ENCODE data around the gene CD69.

CD69 gene

GRCh38 chr12:9779209-9779608 lies 18.5 kb upstream of the CD69 start:
- no peak for DNase-seq

DNA sequence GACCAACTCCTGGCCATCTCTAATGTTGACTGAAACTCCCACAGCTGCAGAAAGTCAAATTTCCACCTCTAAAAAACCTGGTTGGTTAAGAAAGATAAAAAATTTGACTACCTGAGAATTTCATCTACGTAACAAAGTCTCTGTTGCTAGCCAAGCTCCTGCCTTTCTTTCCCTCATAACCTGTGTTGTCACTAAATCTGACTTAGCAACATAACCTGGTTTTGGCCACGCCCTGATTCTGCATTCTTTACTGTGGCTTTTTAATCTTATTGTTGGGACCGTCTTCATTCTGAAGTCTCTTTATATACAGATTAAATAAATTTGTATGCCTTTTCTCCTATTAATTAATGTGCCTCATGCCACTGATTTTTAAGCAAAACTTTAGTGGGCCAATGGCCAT lies 16.1 kb upstream of the CD69 start:
- no peak for DNase-seq

GRCh38 chr12:9773216-9773877 lies 12.6 kb upstream of the CD69 start:
- DNase-seq = no peak

DNA sequence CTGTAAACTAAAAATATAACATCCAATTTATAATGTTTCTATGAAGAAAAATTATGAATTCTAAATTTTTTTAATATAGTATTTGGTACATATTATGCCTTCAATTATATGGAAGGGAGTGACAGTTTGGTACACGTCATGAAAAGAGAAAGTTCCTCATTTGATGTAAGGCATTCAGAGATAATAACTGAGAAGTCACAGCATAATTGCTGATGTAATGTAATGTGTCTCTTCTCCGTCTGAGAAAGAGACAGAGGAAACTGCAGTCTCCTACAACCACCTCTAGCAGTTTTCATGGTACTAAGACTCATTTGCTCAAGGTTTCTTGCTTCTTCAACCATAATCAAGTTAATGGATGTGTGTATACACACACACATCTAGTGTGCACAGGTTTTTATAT lies 2.3 kb upstream of the CD69 start:
- no peak for DNase-seq

DNA sequence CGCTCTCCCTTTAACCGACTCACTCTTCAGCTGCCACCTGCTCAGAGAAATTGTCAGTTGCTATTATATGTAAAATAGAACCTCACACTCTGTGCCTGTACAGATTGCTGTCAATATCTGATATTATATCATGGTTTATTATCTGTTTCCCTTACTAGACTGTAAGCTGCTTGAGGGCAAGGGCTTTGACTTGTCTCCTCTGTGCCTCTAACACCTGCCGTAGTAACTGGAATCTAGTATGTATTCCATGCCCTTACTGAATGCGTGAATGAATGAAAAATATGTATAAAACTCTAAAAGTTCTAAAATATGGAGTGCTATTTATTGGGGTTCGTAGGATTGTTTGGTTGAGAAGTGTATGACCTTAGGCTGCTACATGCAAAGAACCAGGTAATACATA lies 1.7 kb upstream of the CD69 start:
- no peak for DNase-seq

- DNase-seq = no peak
Observed at GRCh38 chr12:9761419-9761781, 699 bp upstream of the CD69 start.

GRCh38 chr12:9760120-9760519 lies 581 bp downstream of the CD69 start:
- no peak for DNase-seq

DNA sequence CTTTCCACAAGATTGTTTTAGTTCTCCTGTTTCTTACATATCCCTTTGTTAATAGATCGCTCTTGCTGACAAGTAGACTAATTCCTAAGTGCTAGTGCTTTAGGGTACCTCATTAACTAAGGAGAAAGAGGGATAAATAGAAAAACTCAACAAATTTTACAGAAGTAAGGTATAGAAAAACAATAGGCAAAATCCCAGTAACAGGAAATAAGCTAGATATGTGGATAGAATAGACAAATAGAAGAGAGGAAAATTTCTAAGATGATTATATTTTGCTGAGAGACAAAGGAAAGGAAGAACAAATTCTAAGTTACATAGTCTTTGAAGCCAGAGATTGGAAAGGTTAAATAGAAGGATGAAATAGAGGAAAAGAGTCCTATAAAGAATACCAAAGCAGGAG lies 1.0 kb downstream of the CD69 start:
- no peak for DNase-seq

DNA sequence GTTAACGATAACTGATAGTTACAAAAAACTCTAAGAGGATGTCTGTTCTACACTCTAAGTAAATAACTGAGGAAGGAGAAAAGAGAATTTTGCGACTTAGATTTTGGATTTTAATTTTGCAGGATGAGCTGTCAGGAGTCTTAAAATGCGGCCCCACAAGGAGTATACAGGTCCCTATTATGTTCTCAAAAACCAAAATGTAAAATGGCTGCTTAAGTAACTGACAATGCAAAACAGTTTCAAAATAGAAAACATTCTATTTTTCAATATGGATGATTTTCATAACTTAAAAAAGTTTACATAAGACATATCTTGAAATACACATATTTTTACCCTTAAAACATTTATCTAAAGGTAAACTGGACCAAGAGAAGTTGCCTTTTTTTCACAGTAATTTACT lies 2.6 kb downstream of the CD69 start:
- DNase-seq = no peak

- no peak for DNase-seq
Observed at GRCh38 chr12:9757433-9758025, 3.2 kb downstream of the CD69 start.

GRCh38 chr12:9756706-9757105 lies 4.0 kb downstream of the CD69 start:
- DNase-seq = no peak

GRCh38 chr12:9756170-9756569 lies 4.5 kb downstream of the CD69 start:
- DNase-seq = no peak

GRCh38 chr12:9755567-9755966 lies 5.1 kb downstream of the CD69 start:
- no peak for DNase-seq

GRCh38 chr12:9755035-9755434 lies 5.7 kb downstream of the CD69 start:
- no peak for DNase-seq

GRCh38 chr12:9754099-9754927 lies 6.4 kb downstream of the CD69 start:
- no peak for DNase-seq

GRCh38 chr12:9753498-9753897 lies 7.2 kb downstream of the CD69 start:
- no peak for DNase-seq

- no peak for DNase-seq
Observed at GRCh38 chr12:9753073-9753472, 7.6 kb downstream of the CD69 start.

GRCh38 chr12:9752145-9752933 lies 8.4 kb downstream of the CD69 start:
- no peak for DNase-seq

GRCh38 chr12:9751204-9752144 lies 9.2 kb downstream of the CD69 start:
- no peak for DNase-seq

GRCh38 chr12:9750276-9751203 lies 10.2 kb downstream of the CD69 start:
- peak; percentile 10 to 62 for DNase-seq

DNA sequence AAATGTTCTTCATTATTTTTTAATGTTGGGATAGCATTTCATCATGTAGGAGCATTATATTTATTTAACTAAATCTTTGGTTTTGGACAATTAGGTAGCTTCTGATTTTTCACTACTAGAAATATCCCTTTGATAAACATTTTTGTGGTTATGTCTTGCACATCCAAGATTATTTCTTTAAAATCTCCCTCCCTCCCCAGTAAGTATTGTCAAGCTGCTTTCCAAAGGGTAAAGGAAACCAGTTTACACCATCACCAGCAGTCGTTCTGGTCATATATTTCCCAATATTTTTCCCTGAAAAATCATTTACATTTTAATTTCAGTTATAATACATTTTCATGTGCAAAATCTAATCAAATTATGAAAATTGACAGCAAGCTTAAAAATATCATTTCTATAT lies 11.1 kb downstream of the CD69 start:
- DNase-seq = no peak

All from hippocampal formation (tissue), 2 donors.